Measurements from ENCODE around the gene DNASE1L1.
A peak's percentile ranks its signal among the peaks of the same experiment; 100 is the strongest.

DNASE1L1 gene

DNA sequence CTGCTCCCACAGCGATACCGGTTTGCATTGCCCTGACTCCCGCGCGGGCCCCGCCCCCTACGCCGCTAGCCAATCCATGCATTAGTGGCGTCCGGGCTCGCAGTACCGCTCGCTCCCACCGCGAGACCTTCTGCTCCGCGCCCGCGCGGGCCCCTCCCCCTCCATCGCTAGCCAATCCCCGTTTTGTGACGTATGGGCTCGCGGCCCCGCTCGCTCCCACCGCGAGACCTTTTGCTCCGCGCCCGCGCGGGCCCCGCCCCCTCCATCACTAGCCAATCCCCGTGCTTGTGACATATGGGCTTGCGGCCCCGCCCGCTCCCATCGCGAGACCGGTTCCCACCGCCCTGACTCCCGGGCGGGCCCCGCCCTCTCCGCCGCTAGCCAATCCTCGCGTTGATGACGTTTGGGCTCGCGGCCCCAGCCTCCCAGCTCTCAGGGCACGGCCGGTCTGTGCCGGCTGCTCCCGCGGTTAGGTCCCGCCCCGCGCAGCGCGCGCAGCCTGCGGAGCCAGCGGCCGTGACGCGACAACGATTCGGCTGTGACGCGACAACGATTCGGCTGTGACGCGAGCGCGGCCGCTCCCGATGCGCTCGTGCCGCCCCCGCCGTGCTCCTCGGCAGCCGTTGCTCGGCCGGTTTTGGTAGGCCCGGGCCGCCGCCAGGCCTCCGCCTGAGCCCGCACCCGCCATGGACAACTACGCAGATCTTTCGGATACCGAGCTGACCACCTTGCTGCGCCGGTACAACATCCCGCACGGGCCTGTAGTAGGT, 30.1 kb downstream of the DNASE1L1 start, which contains the start of gene EMD:
TSS of gene EMD (plus strand) at position 497 of the 770 bp plus-strand sequence. CDS start at position 687, 190 bp downstream.
- peak within 1 kb of the TSS; percentile 86 to 95 for H3K4me3 ChIP-seq (ENCODE audit: low read length in 2 of 2)
- H3K4me1 ChIP-seq (ENCODE audit: control insufficient read depth in 2 of 2, insufficient read depth in 1 of 2, low read depth in 1 of 2, low read length in 2 of 2) = peaks cover 11 to 18% of the 10 kb centered on the region in 2 donors
- peak within 1 kb of the TSS; percentile 72 for H2BK120ac ChIP-seq (ENCODE audit: low read depth, low read length)
- peak within 1 kb of the TSS; percentile 82 for H3K14ac ChIP-seq (ENCODE audit: low read length)
- no peak within 1 kb of the TSS for H2BK15ac ChIP-seq (ENCODE audit: low read length)
- H4K8ac ChIP-seq (ENCODE audit: low read depth, low read length) = no peak within 1 kb of the TSS
- peak within 1 kb of the TSS; percentile 95 for H3K27ac ChIP-seq (replicated peaks; ENCODE audit: low read length)
- peak within 1 kb of the TSS; percentile 95 for H3K18ac ChIP-seq (ENCODE audit: low read length)
- no peak within 1 kb of the TSS for H2BK12ac ChIP-seq (ENCODE audit: low read length)
- peak; percentile 96 for DNase-seq (ENCODE audit: low spot score)
- no CpG with 5 or more reads among the region's 103 CpGs for WGBS, 2 donors (ENCODE audit: extremely low coverage in 2 of 2, insufficient read length in 2 of 2, insufficient replicate concordance in 1 of 2)
- no peaks in the 10 kb centered on the region for H3K9me3 ChIP-seq (replicated peaks in 1 of 2; ENCODE audit: control insufficient read depth in 2 of 2, insufficient read depth in 1 of 2, low read depth in 1 of 2, low read length in 2 of 2)
- H3K23ac ChIP-seq (ENCODE audit: low read depth, low read length, poor library complexity) = peak within 1 kb of the TSS; percentile 55
- peak within 1 kb of the TSS; percentile 87 for H2BK5ac ChIP-seq (ENCODE audit: low read length)
- H4K91ac ChIP-seq (ENCODE audit: low read depth, low read length, poor library complexity) = no peak within 1 kb of the TSS
- H3K79me1 ChIP-seq (ENCODE audit: low read depth, low read length) = no peaks in the 10 kb centered on the region
- H2AK5ac ChIP-seq (ENCODE audit: low read depth, low read length) = peak within 1 kb of the TSS; percentile 81
- peak within 1 kb of the TSS; percentile 73 for H3K4me2 ChIP-seq (ENCODE audit: insufficient read depth, low read length, poor library complexity, severe bottlenecking)
- peaks cover 0 to 22% of the 10 kb centered on the region in 2 donors for H3K36me3 ChIP-seq (replicated peaks in 1 of 2; ENCODE audit: control insufficient read depth in 2 of 2, insufficient read depth in 2 of 2, low read length in 2 of 2)
- no peaks in the 10 kb centered on the region for H3K27me3 ChIP-seq (ENCODE audit: control insufficient read depth in 3 of 3, insufficient read depth in 3 of 3, low read depth in 1 of 3, low read length in 3 of 3)
- H3K9ac ChIP-seq (ENCODE audit: low read depth, low read length, poor library complexity) = peak within 1 kb of the TSS; percentile 90
- H2AFZ ChIP-seq (ENCODE audit: low read length) = peak within 1 kb of the TSS; percentile 53
- no peak within 1 kb of the TSS for H3K4ac ChIP-seq (ENCODE audit: low read length)

DNA sequence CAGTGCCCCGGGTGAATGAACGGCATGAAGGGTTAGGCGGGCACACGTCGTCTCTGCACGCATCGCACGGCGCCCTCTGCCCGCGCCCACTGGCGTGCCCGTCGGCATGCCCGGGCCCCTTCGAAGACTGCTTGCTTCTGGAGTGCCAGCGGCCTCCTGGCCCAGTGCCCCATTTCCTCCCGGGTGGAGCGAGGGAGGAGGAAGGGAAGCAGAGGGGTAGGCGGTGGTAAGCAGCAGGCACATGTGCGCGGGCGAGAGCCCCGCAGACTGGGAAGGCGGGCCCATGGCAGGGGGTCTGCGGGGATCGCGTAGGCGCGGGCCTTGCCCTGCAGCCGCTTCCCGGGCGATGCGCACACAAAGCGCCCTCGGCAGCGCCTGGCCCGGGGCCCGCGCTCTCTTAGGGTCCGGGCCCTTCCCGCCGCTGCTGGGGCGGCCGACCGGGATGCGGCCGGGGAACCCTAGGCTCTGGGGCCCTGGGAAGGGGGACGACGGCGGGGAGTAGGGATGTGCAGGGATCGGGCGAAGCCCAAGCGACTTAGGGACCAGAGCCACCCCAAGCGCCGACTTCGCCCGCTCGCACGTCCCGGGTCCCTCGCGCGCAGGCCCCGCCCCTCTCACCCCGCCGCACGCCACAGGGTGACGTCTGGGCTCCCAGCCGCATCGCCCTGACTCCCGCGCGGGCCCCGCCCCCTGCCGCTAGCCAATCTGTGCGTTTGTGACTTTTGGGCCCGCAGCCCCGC, 30.8 kb downstream of the DNASE1L1 start:
- no CpG with 5 or more reads among the region's 79 CpGs for WGBS, 2 donors (ENCODE audit: extremely low coverage in 2 of 2, insufficient read length in 2 of 2, insufficient replicate concordance in 1 of 2)

DNA sequence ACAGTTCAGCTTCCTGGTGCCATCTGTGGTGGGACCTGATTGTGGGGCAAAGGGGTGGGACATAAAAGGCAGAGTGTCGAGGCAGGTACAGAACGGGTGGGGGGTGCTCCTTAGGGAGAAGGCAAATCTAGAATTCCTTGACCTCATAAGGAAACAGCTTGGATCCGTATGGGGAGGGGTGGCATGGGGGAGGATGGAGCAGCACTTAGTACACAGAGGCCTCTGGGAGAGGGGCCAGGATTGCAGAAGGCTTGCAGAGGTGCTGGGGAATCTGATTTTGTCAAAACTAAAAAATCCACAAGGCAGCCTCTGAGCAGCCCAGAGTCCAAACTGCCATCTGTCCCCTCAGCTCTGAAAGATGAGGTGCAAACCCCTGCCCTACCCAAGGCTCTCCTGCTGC, 32.3 kb downstream of the DNASE1L1 start:
- DNase-seq (ENCODE audit: low spot score) = no peak
- Histone ChIP-seq H2BK12ac (ENCODE audit: low read length) (no peak overlapping the region), H3K23ac (ENCODE audit: low read depth, low read length, poor library complexity) (no peak overlapping the region)

More for the DNA sequence above, 30.8 kb downstream of the DNASE1L1 start:
- peak overlapping the region; percentile 72 for H2BK120ac ChIP-seq (ENCODE audit: low read depth, low read length)
- peak overlapping the region; percentile 65 to 84 for H3K4me3 ChIP-seq (ENCODE audit: low read length in 2 of 2)
- H3K9me3 ChIP-seq (replicated peaks in 1 of 2; ENCODE audit: control insufficient read depth in 2 of 2, insufficient read depth in 1 of 2, low read depth in 1 of 2, low read length in 2 of 2) = no peaks in the 10 kb centered on the region
- no peak overlapping the region for H4K8ac ChIP-seq (ENCODE audit: low read depth, low read length)
- peak overlapping the region; percentile 55 for H3K23ac ChIP-seq (ENCODE audit: low read depth, low read length, poor library complexity)
- H4K91ac ChIP-seq (ENCODE audit: low read depth, low read length, poor library complexity) = no peak overlapping the region
- H3K14ac ChIP-seq (ENCODE audit: low read length) = peak overlapping the region; percentile 82
- peaks cover 15 to 18% of the 10 kb centered on the region in 2 donors for H3K4me1 ChIP-seq (ENCODE audit: control insufficient read depth in 2 of 2, insufficient read depth in 1 of 2, low read depth in 1 of 2, low read length in 2 of 2)
- H3K18ac ChIP-seq (ENCODE audit: low read length) = peak overlapping the region; percentile 95
- peak overlapping the region; percentile 90 for H3K9ac ChIP-seq (ENCODE audit: low read depth, low read length, poor library complexity)
- peak overlapping the region; percentile 87 for H2BK5ac ChIP-seq (ENCODE audit: low read length)
- no peak overlapping the region for H2BK12ac ChIP-seq (ENCODE audit: low read length)
- no peaks in the 10 kb centered on the region for H3K27me3 ChIP-seq (ENCODE audit: control insufficient read depth in 3 of 3, insufficient read depth in 3 of 3, low read depth in 1 of 3, low read length in 3 of 3)
- peak overlapping the region; percentile 81 for H2AK5ac ChIP-seq (ENCODE audit: low read depth, low read length)
- H3K4me2 ChIP-seq (ENCODE audit: insufficient read depth, low read length, poor library complexity, severe bottlenecking) = peak overlapping the region; percentile 73
- peaks cover 0 to 22% of the 10 kb centered on the region in 2 donors for H3K36me3 ChIP-seq (replicated peaks in 1 of 2; ENCODE audit: control insufficient read depth in 2 of 2, insufficient read depth in 2 of 2, low read length in 2 of 2)
- no peak overlapping the region for H2BK15ac ChIP-seq (ENCODE audit: low read length)
- H3K79me1 ChIP-seq (ENCODE audit: low read depth, low read length) = no peaks in the 10 kb centered on the region
- H3K27ac ChIP-seq (replicated peaks; ENCODE audit: low read length) = peak overlapping the region; percentile 95
- peak overlapping the region; percentile 53 for H2AFZ ChIP-seq (ENCODE audit: low read length)
- DNase-seq (ENCODE audit: low spot score) = no peak
- no peak overlapping the region for H3K4ac ChIP-seq (ENCODE audit: low read length)

DNA sequence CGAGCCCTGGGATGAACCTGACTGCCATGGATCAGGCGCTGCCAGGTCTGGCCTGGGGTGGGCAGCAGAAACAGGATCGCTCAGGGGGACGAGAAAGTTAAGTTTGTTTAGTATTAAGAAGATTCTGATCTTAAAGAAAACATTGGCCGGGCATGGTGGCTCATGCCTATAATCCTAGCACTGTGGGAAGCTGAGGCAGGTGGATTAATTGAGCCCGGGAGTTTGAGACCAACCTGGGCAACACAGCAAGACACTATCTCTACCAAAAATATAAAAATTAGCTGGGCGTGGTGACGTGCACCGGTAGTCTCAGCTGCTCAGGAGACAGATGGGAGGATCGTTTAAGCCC, 33.9 kb downstream of the DNASE1L1 start:
- no peak overlapping the region for H4K91ac ChIP-seq (ENCODE audit: low read depth, low read length, poor library complexity)
- H3K4me1 ChIP-seq (ENCODE audit: control insufficient read depth in 2 of 2, insufficient read depth in 1 of 2, low read depth in 1 of 2, low read length in 2 of 2) = peaks cover 10 to 14% of the 10 kb centered on the region in 2 donors
- no peaks in the 10 kb centered on the region for H3K27me3 ChIP-seq (ENCODE audit: control insufficient read depth in 3 of 3, insufficient read depth in 3 of 3, low read depth in 1 of 3, low read length in 3 of 3)
- no peak overlapping the region for H3K18ac ChIP-seq (ENCODE audit: low read length)
- H3K79me1 ChIP-seq (ENCODE audit: low read depth, low read length) = peaks cover 4% of the 10 kb centered on the region
- no peak overlapping the region for H4K8ac ChIP-seq (ENCODE audit: low read depth, low read length)
- no peak overlapping the region for H2BK120ac ChIP-seq (ENCODE audit: low read depth, low read length)
- no peak overlapping the region for H2BK12ac ChIP-seq (ENCODE audit: low read length)
- peaks cover 0 to 1% of the 10 kb centered on the region in 2 donors for H3K36me3 ChIP-seq (replicated peaks in 1 of 2; ENCODE audit: control insufficient read depth in 2 of 2, insufficient read depth in 2 of 2, low read length in 2 of 2)
- no peak overlapping the region for H3K9ac ChIP-seq (ENCODE audit: low read depth, low read length, poor library complexity)
- peak overlapping the region in 1 of 2 donors; percentile 47 for H3K4me3 ChIP-seq (ENCODE audit: low read length in 2 of 2)
- no peak overlapping the region for H2AK5ac ChIP-seq (ENCODE audit: low read depth, low read length)
- no peaks in the 10 kb centered on the region for H3K9me3 ChIP-seq (replicated peaks in 1 of 2; ENCODE audit: control insufficient read depth in 2 of 2, insufficient read depth in 1 of 2, low read depth in 1 of 2, low read length in 2 of 2)
- no peak overlapping the region for H3K14ac ChIP-seq (ENCODE audit: low read length)
- no peak overlapping the region for H3K27ac ChIP-seq (replicated peaks; ENCODE audit: low read length)
- no peak overlapping the region for H3K23ac ChIP-seq (ENCODE audit: low read depth, low read length, poor library complexity)
- no CpG with 5 or more reads among the region's 10 CpGs for WGBS, 2 donors (ENCODE audit: extremely low coverage in 2 of 2, insufficient read length in 2 of 2, insufficient replicate concordance in 1 of 2)
- H3K4ac ChIP-seq (ENCODE audit: low read length) = no peak overlapping the region
- H2AFZ ChIP-seq (ENCODE audit: low read length) = no peak overlapping the region
- H2BK5ac ChIP-seq (ENCODE audit: low read length) = no peak overlapping the region
- H2BK15ac ChIP-seq (ENCODE audit: low read length) = no peak overlapping the region
- no peak overlapping the region for H3K4me2 ChIP-seq (ENCODE audit: insufficient read depth, low read length, poor library complexity, severe bottlenecking)
- DNase-seq (ENCODE audit: low spot score) = no peak

More for the DNA sequence above, 32.3 kb downstream of the DNASE1L1 start:
- Histone ChIP-seq H3K36me3 (replicated peaks in 1 of 2; ENCODE audit: control insufficient read depth in 2 of 2, insufficient read depth in 2 of 2, low read length in 2 of 2) (peaks cover 0 to 14% of the 10 kb centered on the region in 2 donors), H3K18ac (ENCODE audit: low read length) (no peak overlapping the region), H3K79me1 (ENCODE audit: low read depth, low read length) (peaks cover 2% of the 10 kb centered on the region), H2BK15ac (ENCODE audit: low read length) (no peak overlapping the region), H4K8ac (ENCODE audit: low read depth, low read length) (no peak overlapping the region), H3K4me3 (ENCODE audit: low read length in 2 of 2) (no peak overlapping the region), H4K91ac (ENCODE audit: low read depth, low read length, poor library complexity) (no peak overlapping the region), H3K4me1 (ENCODE audit: control insufficient read depth in 2 of 2, insufficient read depth in 1 of 2, low read depth in 1 of 2, low read length in 2 of 2) (peaks cover 21 to 22% of the 10 kb centered on the region in 2 donors), H2AK5ac (ENCODE audit: low read depth, low read length) (peak overlapping the region; percentile 13), H3K9ac (ENCODE audit: low read depth, low read length, poor library complexity) (no peak overlapping the region), H2BK5ac (ENCODE audit: low read length) (no peak overlapping the region), H3K9me3 (replicated peaks in 1 of 2; ENCODE audit: control insufficient read depth in 2 of 2, insufficient read depth in 1 of 2, low read depth in 1 of 2, low read length in 2 of 2) (no peaks in the 10 kb centered on the region), H3K14ac (ENCODE audit: low read length) (no peak overlapping the region), H3K4me2 (ENCODE audit: insufficient read depth, low read length, poor library complexity, severe bottlenecking) (no peak overlapping the region), H2BK120ac (ENCODE audit: low read depth, low read length) (no peak overlapping the region), H3K27ac (replicated peaks; ENCODE audit: low read length) (no peak overlapping the region), H2AFZ (ENCODE audit: low read length) (no peak overlapping the region), H3K27me3 (ENCODE audit: control insufficient read depth in 3 of 3, insufficient read depth in 3 of 3, low read depth in 1 of 3, low read length in 3 of 3) (no peaks in the 10 kb centered on the region), H3K4ac (ENCODE audit: low read length) (no peak overlapping the region)
- no CpG with 5 or more reads among the region's 3 CpGs for WGBS, 2 donors (ENCODE audit: extremely low coverage in 2 of 2, insufficient read length in 2 of 2, insufficient replicate concordance in 1 of 2)
